ENCODE results near the gene MRPL16.
"Not testable (repeated sequence)": the region's sequence is repeated elsewhere in the genome, so short reads cannot be mapped to it uniquely, and the experiment has no call there.

Gene MRPL16

DNA sequence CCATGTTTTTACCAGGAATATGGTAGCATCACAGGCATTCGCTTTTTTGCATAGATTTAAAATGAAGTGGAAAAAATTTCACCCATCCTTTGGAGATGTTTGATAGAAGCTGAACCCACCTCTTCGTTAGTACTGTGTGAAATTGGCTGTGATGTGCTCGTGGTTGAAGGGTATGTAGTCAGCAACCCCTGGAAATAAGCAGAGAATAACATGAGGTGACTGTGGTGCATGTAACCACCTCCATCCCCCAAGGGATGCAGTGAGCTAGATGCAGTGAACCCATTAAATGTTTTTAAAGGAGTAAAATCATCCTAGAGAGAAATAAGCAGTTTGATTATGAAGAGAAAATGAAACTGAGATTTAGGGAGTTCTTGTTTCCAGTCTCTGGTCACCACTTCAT, 18.8 kb upstream of the MRPL16 start:
- DNase-seq (ENCODE audit: low read depth): no peak
- TF ChIP-seq, protein P1, sequence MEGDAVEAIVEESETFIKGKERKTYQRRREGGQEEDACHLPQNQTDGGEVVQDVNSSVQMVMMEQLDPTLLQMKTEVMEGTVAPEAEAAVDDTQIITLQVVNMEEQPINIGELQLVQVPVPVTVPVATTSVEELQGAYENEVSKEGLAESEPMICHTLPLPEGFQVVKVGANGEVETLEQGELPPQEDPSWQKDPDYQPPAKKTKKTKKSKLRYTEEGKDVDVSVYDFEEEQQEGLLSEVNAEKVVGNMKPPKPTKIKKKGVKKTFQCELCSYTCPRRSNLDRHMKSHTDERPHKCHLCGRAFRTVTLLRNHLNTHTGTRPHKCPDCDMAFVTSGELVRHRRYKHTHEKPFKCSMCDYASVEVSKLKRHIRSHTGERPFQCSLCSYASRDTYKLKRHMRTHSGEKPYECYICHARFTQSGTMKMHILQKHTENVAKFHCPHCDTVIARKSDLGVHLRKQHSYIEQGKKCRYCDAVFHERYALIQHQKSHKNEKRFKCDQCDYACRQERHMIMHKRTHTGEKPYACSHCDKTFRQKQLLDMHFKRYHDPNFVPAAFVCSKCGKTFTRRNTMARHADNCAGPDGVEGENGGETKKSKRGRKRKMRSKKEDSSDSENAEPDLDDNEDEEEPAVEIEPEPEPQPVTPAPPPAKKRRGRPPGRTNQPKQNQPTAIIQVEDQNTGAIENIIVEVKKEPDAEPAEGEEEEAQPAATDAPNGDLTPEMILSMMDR (IDR thresholded peaks at IDR 0.05; ENCODE audit: low read length, missing control alignments): no peak
- no peak overlapping the region for H3K4me3 ChIP-seq (replicated peaks; ENCODE audit: low read depth, low read length)

DNA sequence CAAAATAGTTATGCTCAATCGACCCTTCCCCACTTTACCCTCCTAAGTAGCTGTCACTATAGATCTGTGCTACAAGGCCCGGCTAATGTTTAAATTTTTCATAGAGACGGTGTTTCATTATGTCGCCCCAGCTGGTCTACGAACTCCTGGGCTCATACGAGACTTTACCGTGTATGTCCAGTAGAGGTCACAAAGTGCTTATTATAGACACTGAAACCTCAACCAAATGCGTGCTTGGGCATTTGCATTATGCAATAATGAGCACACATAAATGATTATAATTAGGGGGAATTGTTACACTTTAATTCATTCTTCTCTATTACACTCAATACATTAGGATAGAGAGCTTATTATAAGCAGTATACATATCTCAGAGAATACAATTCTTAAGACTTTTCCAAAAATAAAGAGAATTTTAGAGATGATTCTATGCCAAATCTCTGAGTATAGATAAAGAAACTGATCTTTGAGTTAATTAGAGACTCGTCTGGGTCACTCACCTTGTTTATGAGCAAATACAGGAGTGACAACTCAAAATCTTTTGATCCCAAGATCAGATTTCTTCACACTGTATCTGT, 12.5 kb upstream of the MRPL16 start:
- TF ChIP-seq, protein P1 (IDR thresholded peaks at IDR 0.05; ENCODE audit: low read length, missing control alignments): peak; percentile 72
- H3K4me3 ChIP-seq (replicated peaks; ENCODE audit: low read depth, low read length): no peak overlapping the region
- DNase-seq (ENCODE audit: low read depth): peak; percentile 79

DNA sequence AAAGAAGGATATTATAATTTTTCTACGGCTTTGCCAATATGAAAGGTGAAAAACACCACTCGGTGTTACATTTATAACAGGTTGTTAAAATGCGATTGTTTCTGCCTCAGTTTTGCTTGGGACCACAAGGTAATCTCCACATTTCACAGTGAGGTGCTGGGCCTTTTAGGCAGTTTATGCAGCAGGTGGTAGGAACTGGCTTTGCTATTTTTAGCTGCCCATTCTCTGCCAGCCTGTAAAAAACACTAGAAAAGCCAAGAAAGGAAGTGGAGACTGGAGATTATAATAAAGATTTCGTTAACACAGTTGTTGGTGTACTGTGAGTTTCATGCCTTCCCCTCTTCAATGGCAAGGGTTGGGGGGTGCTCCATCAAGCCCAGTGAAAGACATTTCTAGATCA, 8.0 kb upstream of the MRPL16 start:
- TF ChIP-seq, protein P1 (IDR thresholded peaks at IDR 0.05; ENCODE audit: low read length, missing control alignments): no peak
- DNase-seq (ENCODE audit: low read depth): no peak

DNA sequence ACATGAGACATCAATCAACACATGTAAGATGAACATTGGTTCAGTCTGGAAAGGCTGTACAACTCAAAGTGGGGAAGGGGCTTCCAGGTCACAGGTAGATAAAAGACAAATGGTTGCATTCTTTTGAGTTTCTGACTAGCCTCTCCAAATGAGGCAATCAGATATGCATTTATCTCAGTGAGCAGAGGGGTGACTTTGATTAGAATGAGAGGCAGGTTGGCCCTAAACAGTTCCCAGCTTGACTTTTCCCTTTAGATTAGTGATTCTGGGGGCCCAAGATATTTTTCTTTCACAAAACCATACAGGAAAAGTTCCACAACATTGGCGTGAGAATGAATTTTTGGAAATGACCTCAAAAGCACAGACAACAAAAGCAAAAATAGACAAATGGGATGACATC, 5.9 kb upstream of the MRPL16 start:
- DNase-seq (ENCODE audit: low read depth); H3K4me3 ChIP-seq (replicated peaks; ENCODE audit: low read depth, low read length): not testable (repeated sequence)

More for the DNA sequence above, 8.0 kb upstream of the MRPL16 start:
- no peak overlapping the region for H3K4me3 ChIP-seq (replicated peaks; ENCODE audit: low read depth, low read length)

DNA sequence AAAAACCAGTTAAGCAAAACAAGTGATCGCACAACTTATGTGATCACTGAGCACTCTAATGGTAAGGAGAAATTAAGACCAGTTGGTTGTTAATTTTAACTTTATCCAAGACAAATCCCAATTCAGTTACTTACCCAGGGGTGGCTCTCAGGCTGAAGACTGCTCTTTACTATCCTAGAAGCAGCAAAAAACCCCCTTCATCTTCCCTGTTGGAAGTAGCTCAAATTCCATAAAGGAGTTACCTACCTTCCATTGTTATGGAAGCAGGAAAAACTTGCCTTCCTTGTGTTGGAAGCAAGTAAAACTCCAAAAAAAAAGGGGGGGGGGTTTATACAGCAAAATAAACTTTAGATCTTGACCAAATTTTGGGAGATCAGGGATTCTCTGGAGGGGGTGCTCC, 5.2 kb upstream of the MRPL16 start:
- TF ChIP-seq, protein P1 (IDR thresholded peaks at IDR 0.05; ENCODE audit: low read length, missing control alignments): no peak
- H3K4me3 ChIP-seq (replicated peaks; ENCODE audit: low read depth, low read length): no peak overlapping the region

DNA sequence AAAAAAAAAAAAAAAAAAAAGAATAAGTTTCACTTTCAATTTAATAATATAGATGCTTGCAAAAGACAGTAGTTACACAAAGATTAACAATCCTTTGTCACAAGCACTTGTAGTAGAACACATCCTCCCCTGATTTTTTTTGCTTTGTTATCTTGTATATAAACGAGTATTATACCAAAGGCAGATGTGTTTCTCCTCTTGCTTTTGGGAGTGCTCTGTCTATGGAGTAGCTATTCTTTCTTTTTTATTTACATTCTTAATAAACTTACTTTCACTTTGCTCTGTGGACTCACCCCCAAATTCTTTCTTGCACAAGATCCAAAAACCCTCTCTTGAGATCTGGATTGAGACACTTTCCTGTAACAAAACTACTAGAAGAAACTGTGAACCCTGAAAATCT, 3.4 kb upstream of the MRPL16 start:
- no peak for DNase-seq (ENCODE audit: low read depth)
- TF ChIP-seq, protein P1 (IDR thresholded peaks at IDR 0.05; ENCODE audit: low read length, missing control alignments): no peak
- H3K4me3 ChIP-seq (replicated peaks; ENCODE audit: low read depth, low read length): no peak overlapping the region

More for the DNA sequence above, 5.2 kb upstream of the MRPL16 start:
- DNase-seq (ENCODE audit: low read depth): no peak

DNA sequence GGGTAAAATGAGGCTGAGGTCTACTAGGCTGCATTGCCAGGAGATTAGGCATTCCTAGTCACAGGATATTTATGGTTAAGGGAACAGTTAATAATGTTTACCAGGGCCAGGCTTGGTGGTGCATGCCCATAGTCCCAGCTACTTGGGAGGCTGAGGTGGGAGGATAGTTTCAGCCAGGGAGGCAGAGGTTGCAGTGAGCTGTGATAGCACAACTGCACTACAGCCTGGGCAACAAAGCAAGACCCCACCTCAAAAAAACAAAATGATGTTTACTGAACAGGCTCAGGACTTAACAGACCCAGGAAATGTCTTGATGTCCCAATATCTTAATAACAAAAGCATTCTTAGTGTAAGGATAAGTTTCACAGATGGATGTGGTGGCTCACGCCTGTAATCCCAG, 2.8 kb upstream of the MRPL16 start:
- no peak overlapping the region for H3K4me3 ChIP-seq (replicated peaks; ENCODE audit: low read depth, low read length)

More for the DNA sequence above, 2.8 kb upstream of the MRPL16 start:
- TF ChIP-seq, protein P1 (IDR thresholded peaks at IDR 0.05; ENCODE audit: low read length, missing control alignments): no peak
- DNase-seq (ENCODE audit: low read depth): no peak

Data from fibroblast of pulmonary artery (primary cell).